Measurements from ENCODE around the gene RAB3C. TPM values are rescaled to one million over a fixed set of nuclear protein-coding genes. Genes with fewer than 3 reads are reported as not detected.

The RAB3C gene
- total RNA-seq, 1 experiment from 2014 or later, result not detected

DNA sequence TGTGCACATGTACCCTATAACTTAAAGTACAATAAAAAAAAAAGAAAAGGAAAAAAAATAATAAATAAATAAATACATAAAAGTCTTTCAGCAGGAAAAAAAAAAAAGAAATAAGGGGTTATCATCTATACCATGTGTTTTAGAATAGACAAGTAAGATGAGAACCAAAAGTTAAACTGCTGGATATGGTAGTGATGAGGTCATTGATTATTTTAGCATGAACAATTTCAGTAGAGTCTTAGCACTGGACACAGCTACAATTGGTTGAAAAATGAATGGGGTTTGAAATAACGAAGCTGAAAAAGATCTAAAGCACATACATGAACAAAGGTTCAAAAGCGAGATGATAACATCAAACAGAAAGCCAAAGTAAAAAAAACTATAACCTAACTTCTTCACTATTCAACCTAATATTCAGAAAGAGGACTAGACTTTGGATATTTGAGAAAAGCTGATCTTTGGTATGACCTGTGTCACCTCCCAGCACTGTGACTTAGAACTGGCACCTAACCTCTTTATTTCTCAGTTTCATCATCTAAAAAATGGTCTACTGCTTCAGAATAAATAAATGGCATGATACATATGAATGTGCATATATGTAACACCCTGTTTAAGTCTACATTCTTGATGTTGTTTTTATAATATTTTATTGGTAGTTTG, 133.3 kb downstream of the RAB3C start:
- in situ Hi-C loops (cut with HindIII; ENCODE audit: low sequenced_read_pairs), result no loop called here
- DNase-seq (ENCODE audit: low spot score), result no peak

DNA sequence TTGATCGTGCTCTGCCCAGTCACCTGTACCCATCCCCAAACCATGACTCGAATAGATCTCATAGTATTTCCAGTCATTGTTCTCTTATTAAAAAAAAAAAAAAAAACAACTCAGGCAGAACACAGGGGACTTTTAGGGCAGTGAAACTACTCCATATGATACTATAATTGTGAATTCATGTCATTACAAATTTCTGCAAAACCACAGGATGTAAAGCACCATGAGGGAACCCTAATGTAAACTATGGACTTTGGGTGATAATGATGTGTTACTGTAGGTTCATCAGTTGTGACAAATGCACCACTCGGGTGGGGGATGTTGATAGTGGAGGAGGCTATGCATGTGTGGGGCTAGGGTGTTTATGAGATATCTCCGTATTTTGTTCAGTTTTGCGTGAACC, 133.8 kb downstream of the RAB3C start:
- no peak for DNase-seq (ENCODE audit: low spot score)
- in situ Hi-C loops (cut with HindIII; ENCODE audit: low sequenced_read_pairs), result no loop called here

DNA sequence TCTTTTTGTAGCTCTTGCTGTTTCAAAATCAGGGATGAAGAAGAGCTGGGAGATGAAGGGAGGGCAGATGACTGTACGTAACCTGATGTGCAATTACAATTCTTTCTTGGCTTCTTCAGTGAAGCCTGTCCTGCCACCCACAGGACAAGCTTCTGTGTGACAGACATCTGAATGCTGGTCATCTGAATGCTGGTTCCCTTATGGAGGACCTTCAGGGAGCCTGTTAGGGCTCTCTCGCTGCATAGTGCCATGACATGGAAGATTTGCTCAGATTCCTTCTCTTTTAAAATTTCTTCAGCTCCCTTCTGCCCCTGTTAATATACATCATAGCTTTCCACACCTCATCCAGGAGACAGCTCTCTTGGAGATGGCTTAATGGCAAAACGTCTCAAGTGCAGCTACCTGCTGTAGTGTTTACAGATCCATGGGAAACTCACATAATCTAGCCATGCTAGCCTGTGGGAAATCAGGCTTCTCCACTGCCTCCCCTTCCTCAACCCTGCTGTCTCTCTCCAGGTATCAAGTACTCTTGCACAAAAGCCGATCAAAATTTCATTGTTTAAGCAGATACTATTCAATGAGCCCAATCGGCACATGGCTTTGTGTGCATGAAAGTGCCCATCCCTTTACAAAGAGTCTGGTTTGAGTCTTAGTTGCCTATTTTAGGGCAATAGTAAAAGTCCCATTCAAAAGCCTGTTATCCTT, 134.6 kb downstream of the RAB3C start:
- DNase-seq (ENCODE audit: low spot score), result no peak

DNA sequence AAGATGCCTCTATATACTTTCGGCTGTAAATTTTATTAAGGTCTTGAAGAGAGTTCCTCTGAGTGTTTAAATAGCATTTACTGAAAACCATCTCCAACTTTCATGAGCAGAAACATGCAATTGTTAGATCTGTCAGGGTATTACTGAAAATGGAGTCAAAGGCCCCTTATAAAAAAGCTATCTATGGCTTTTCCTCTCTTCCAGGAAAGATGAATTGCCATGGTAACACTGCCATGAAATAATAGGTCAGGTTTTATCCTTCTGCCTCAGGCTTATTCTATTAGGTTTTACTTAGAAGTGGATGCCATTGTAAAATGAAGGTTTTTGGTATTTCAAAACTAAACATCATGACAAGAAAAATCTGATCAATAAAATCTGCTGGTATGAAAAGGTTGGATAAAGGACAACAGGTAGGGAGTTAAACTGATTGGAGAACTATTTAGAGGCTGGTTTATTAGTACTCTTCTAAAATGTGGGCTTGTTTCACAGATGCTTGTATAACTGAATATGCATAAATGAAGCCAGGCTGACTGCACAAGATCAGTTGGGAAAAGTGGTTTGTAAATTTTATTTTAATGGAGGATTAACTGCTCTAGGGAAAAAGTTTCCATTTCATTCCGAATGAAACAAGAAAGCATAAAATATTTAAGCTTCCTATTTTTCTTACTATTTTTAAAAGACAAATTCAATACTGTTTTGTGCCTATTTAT, 135.5 kb downstream of the RAB3C start:
- DNase-seq (ENCODE audit: low spot score), result no peak
- in situ Hi-C loops (cut with HindIII; ENCODE audit: low sequenced_read_pairs), result no loop called here

More for the DNA sequence above, 134.6 kb downstream of the RAB3C start:
- in situ Hi-C loops (cut with HindIII; ENCODE audit: low sequenced_read_pairs), result no loop called here

DNA sequence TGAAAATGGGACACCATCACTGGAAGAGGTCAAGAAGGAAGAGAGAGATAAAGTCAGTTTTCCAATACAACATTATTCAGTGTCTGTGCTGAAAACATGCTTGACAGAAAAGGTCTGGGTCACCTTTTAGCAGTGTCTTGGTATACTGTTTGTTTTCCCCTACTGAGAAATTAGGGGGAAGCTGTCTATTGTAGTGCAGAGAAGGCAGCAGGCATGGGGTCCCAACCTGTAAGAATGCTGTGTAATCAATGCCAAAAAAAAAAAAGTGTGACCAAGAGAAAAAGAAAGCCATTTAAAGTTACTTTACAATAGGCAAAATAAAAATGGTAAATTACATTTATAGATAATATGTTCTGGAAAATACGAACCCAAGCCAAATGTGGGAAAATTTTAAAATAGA, 139.3 kb downstream of the RAB3C start:
- DNase-seq (ENCODE audit: low spot score), result no peak
- in situ Hi-C loops (cut with HindIII; ENCODE audit: low sequenced_read_pairs), result no loop called here

DNA sequence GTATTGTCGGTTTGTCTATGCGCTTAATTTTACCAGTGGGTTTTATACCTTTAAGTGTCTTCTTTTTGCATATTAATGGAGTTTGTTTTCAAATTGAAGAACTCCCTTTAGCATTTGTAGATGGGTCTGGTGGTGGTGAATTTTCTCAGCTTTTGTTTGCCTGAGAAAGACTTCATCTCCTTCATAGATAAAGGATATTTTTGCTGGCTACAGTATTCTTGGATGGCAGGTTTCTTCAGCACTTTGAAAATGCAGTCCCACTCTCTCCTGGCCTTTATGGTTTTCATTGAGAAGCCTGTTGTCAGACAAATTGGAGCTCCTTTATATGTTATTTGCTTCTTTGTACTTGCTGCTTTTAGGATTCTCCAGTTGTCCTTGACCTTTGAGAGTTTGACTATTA, 142.1 kb downstream of the RAB3C start:
- DNase-seq (ENCODE audit: low spot score), result no peak
- in situ Hi-C loops (cut with HindIII; ENCODE audit: low sequenced_read_pairs), result no loop called here

DNA sequence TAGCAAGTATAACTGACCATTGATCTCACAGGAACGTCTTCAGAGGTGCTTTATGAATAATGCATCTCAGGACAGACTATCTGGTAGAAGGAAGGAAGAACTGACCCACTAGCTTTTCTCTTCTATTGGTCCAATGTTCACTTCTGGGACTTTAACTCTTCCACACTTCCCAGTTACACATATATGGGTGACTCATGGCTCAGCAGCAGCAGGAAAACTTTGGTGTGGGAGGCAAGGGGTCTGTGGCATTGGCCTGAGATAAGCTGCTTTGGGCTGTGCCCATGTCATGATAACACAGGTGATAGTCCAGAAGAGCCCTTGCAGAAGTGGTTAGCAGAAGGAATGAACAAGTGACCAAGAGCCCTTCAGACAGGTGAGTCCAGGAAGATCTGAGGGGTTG, 148.8 kb downstream of the RAB3C start:
- DNase-seq (ENCODE audit: low spot score), result no peak
- in situ Hi-C loops (cut with HindIII; ENCODE audit: low sequenced_read_pairs), result no loop called here

DNA sequence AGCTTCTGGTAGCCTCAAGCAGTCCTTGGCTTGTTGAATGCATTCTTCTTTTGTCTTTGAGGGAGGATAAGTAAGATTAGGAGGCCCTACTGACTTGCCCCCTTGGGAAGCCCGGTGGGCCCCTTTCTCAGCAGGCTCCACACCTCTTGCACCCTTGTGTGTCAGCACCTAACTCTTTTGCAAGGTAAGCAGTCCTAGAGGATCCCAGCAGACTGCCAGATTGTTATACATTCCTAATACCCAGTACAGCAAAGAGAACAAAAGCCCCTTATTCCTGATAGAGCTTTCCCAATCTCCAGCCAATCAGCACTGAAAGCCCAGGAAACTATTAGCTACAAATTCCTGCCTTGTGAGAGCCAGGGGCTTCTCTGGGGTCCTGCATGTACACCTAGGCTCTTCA, 152.8 kb downstream of the RAB3C start:
- in situ Hi-C loops (cut with HindIII; ENCODE audit: low sequenced_read_pairs), result no loop called here
- no peak for DNase-seq (ENCODE audit: low spot score)

DNA sequence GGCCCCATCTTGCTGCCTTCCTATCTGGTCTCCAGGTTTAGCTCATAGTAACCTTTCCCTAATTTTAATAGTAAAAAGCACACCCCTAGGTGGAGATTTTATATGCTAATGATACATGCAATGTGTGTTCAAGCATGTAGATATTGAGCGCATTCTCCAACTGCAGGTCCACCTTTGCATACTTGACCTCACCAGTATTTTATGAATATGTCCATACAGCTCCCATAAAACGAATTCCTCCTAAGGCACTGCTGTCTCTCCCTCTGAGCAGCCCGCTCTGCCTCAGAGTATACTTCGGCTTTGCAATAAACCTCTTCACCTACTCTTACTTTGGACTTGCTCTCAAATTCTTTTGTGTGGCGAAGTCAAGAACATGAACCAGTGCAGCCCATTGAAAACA, 153.3 kb downstream of the RAB3C start:
- no peak for DNase-seq (ENCODE audit: low spot score)
- in situ Hi-C loops (cut with HindIII; ENCODE audit: low sequenced_read_pairs), result no loop called here

DNA sequence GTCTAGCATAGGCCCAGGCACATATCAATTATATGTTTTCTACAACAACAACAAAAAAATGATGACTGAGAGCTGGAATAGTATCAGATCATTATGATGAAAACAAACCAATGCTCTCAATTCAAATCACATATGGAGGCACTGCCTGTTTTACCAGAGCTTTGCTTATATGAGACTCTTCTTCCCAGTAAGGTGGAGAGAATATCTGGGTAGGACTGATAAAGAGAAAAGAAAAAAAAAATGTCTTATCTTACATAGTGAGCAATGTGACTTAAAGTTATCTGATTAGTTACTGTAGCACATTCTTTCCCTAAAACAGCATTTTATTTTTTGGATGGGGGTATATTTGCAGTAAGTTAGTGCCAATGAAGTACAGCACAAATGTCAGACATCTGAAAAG, 154.8 kb downstream of the RAB3C start:
- DNase-seq (ENCODE audit: low spot score), result no peak
- in situ Hi-C loops (cut with HindIII; ENCODE audit: low sequenced_read_pairs), result no loop called here

DNA sequence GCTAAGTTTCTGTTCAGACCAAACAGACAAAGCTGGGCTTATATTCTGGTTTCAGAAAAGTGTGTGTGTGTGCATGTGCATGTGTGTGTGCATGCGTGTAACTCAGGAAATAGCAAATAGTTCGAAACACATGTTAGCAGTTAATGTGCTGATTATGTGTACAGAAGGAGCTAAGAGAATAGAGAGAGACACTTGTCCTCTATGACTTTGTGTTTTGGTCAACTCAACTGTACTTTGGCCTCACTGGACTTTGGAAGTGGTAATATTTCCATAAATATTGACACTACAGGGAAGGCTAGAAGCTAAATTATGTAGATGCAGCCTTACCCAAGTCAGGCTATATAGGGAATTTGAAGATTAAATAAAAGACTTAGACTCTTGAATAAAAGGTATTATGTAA, 155.5 kb downstream of the RAB3C start:
- DNase-seq (ENCODE audit: low spot score), result no peak
- in situ Hi-C loops (cut with HindIII; ENCODE audit: low sequenced_read_pairs), result no loop called here

DNA sequence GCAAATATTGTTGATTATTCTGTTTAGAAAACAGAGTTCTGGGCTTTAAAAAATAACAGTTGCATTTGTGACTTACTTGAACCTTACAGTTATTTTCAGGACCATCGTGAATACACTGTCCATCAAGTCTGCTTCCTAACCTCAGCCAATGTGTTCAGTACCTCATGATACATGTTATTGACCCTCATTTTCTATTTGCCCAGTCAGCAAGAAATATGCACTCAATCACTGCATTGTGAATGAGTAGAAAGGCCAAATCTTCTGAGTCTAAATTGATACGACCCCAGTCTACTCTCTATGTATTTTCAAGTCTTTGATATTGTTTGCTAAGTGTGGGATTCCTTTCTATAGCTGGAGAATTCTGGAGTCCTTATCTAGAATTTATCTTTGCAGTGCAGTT, 156.2 kb downstream of the RAB3C start:
- in situ Hi-C loops (cut with HindIII; ENCODE audit: low sequenced_read_pairs), result no loop called here
- no peak for DNase-seq (ENCODE audit: low spot score)

DNA sequence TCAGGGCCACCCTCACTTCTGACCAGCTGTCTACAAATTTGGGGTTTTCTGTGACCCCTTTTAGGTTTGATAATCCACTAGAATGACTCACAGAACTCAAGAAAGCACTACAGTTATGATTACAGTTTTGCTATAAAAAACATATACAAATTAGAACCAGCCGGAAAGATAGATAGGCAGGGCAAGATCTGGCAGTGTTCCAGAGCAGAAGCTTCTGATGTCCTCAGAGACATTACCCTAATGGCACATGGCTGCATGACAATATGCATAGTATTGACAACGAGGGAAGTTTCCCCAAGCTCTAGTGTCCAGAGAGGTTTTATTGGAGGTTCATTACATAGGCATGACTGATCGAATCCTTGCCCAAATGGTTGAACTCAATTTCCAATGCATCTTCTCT, 158.1 kb downstream of the RAB3C start:
- in situ Hi-C loops (cut with HindIII; ENCODE audit: low sequenced_read_pairs), result no loop called here

DNA sequence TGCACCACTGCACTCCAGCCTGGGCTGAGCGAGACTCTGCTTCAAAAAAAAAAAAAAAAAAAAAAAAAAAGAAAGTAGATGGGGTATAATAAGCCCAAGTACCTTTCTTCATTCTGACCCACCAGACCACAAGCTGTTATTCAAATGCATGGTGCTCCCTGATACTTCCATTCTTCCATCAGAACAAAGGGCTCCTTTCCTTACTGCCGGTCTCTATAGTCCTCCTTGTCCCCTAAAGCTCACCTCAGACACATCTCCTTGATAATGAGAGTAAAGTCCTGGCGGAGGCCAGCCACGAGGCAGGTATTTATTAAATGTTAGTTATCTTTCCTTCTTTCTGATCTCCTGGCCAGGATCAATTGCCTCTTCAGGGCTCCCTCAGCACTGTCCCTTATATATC, 162.5 kb downstream of the RAB3C start:
- no peak for DNase-seq (ENCODE audit: low spot score)
- in situ Hi-C loops (cut with HindIII; ENCODE audit: low sequenced_read_pairs), result no loop called here

More for the DNA sequence above, 158.1 kb downstream of the RAB3C start:
- DNase-seq (ENCODE audit: low spot score), result no peak

DNA sequence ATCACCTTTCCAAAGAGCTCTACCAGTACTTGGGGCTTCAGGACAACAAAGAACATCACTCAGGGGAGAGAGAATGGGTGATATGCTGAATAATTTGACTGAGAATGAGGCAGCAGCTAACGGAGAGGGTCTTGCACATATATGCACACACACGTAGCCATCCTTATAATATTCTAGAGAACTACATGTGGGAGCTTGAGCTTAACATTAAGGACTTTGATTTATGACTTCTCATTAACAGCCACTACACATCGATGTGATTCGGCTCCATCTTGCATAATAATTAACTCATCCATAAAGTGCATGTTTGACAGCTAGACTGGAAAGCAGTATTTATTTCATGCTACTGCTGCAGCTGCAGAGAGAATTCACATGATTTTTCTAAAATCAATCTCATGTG, 163.4 kb downstream of the RAB3C start:
- in situ Hi-C loops (cut with HindIII; ENCODE audit: low sequenced_read_pairs), result no loop called here
- peak; percentile 5 for DNase-seq (ENCODE audit: low spot score)

DNA sequence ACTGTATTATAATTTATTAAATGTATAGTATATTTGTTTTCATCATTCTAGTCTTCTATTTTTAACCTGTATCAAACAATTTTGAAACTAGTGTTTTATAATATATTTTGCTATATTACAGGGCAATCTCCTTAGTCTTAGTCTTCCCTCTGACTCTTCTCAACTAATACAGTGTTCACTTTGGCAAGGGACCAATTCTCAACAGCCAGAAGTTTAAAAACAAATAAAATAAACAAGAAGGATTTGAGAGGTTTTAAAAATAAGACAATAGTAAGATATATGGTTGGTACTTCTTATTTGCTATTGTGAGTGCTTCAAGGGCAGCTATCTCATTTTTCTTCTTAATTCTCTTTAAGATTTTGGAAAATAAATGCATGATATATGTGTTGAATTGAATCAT, 167.2 kb downstream of the RAB3C start:
- no peak for DNase-seq (ENCODE audit: low spot score)
- in situ Hi-C loops (cut with HindIII; ENCODE audit: low sequenced_read_pairs), result no loop called here

DNA sequence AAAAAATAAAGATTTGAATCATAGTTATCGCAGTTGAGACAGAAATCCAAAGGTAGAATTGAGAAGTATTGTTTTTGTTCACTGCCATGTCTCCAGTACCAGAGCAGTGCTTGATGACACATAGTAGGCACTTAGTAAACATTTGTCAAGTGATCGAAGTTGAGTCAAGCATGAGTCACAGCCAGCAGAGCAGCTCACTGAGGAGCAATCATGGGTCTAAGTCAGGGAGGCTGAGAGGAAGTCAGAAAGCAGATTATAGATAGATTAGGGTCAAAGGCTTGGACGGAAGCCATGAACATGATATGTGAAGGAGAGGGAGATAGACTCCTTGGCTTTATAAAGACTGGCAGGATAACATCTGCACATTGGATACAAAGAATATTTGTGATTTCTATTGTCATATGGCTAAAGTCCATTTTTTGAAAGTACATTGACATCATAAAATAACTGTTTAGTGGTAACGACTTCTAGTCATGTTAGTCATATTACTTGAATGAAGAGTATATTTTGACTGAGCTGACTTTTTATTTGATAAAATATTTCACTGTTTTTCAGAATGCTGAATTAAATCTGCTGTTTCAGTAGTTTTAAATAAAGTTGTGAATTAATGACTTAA, 168.5 kb downstream of the RAB3C start:
- DNase-seq (ENCODE audit: low spot score), result no peak

DNA sequence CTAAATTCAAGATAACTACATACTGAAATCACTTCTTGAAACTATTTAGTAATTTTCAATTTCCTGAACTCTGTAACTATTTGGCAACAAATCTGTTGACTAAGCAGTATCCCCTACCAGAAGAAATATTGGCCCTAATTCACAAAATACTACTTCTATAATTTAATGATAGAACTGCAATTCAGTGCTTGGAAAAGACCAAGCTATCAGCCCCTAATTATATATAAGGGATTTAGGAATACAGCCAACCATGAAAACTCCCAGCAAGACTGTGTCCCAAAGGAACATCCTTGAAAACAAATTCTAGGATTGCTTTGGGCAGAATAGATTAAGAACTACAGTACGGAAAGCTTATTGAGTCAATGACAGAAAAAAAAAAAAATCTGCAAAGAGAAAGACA, 169.2 kb downstream of the RAB3C start:
- in situ Hi-C loops (cut with HindIII; ENCODE audit: low sequenced_read_pairs), result no loop called here
- no peak for DNase-seq (ENCODE audit: low spot score)

More for the DNA sequence above, 168.5 kb downstream of the RAB3C start:
- in situ Hi-C loops (cut with HindIII; ENCODE audit: low sequenced_read_pairs), result no loop called here

DNA sequence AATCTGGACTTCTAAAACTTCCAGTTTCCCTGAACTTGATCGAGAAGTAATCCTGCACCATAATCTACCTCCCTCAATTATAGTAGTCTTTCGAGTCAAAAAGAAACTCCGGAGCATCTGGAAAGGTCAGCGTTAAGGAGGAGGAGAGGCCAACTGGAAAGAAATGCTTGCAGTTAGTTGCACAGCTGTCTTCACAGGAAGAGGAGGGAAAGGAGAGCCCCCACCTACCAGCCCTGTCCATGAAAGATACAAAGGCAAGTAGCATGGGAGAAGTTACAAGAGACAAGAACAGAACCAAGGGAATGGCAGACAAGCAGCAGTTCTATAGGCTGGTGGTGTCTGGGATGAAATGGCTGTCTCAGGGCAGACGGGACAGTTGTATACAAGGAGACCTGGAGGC, 170.6 kb downstream of the RAB3C start:
- no peak for DNase-seq (ENCODE audit: low spot score)
- in situ Hi-C loops (cut with HindIII; ENCODE audit: low sequenced_read_pairs), result no loop called here

DNA sequence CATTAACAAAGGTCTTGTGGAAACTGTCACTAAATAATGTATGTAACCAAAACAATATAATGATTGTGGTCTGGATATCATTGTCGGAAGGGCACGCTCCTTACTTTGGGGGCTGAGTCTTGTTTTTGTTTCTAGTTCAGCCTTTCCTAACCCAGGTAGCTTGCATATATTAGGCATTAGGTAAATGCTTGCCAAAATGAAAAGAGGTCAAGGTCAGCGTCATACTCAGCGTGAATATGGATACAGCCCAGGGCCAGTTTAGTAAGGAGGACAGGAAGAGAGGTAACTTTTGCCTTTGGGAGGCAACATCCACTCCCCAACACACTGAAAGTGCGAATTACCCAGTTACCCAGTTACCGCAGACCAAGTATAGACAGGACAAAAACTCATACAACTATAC, 171.4 kb downstream of the RAB3C start:
- in situ Hi-C loops (cut with HindIII; ENCODE audit: low sequenced_read_pairs), result no loop called here
- peak; percentile 19 for DNase-seq (ENCODE audit: low spot score)
